Ovary (tissue), 3 donors: ENCODE results near the gene ARHGAP21.

Source experiments
- CTCF ChIP-seq, 3 donors: fragments of 450-650 bp in 2 of 3; fragments of 200-600 bp in 1 of 3; IDR thresholded peaks; one replicate each; pipeline versions ENCODE4 v1.5.1 to v1.8.0; 2016 to 2022; ENCODE audit warnings: antibody characterized with exemption in 3 of 3, mild to moderate bottlenecking in 1 of 3
- POLR2A ChIP-seq: fragments of 450-650 bp; IDR thresholded peaks from one replicate; pipeline ENCODE4 v1.6.1; 2017; ENCODE audit warnings: antibody characterized with exemption, mild to moderate bottlenecking, moderate library complexity
- donor health status: DM: no; HTN: no; CAD: no.

- no peak for TF ChIP-seq CTCF (IDR thresholded peaks at IDR 0.05)
- no peak for TF ChIP-seq POLR2A
Observed at GRCh38 chr10:24744946-24745345, 21.3 kb upstream of the ARHGAP21 start.
